Measurements from ENCODE around the gene SBK2. TPM values are rescaled to one million over a fixed set of nuclear protein-coding genes. Genes with fewer than 3 reads are reported as not detected.

The SBK2 gene
- polyA plus RNA-seq, 1 donor from 2014 or later = not detected

DNA sequence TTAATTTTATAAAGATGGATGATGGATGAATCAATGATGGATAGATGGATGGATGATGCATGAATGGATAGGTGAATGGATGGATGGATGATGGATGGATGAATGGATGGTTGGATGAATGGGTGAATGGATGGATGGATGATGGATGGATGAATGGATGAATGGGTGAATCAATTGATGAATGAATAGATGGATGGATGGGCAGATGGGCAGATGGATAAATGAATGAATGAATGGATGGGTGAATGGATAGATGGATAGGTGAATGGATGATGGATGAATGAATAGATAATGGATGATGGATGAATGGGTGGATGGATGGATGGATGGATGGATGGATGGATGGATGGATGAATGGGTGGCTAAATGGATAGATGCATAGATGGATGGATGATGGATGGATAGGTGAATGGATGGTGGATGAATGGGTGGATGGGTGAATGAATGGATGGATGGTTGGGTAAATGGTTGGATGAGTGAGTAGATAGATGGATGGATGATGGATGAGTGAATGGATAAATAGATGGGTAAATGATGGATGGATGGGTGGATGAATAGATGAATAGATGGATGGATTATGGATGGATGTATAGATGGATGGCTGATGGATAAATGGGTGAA lies 30.9 kb upstream of the SBK2 start:
- Histone ChIP-seq H3K9ac (ENCODE audit: low read length) (no peak overlapping the region), H3K4me3 (ENCODE audit: low read length) (no peak overlapping the region), H3K9me2 (ENCODE audit: insufficient read depth, low read length) (no peaks in the 10 kb centered on the region), H2AFZ (ENCODE audit: low read depth, low read length) (no peak overlapping the region), H3F3A (ENCODE audit: insufficient read depth, low read length, poor library complexity, severe bottlenecking) (no peaks in the 10 kb centered on the region), H4K20me1 (ENCODE audit: insufficient read depth) (no peaks in the 10 kb centered on the region), H3K27me3 (ENCODE audit: insufficient read depth, low read depth, low read length) (no peaks in the 10 kb centered on the region), H3K79me2 (replicated peaks; ENCODE audit: insufficient read depth, low read length) (no peaks in the 10 kb centered on the region), H3K36me3 (ENCODE audit: insufficient read depth, low read length) (no peaks in the 10 kb centered on the region), H3K27ac (ENCODE audit: low read length) (no peak overlapping the region), H3K9me3 (ENCODE audit: low read length) (no peaks in the 10 kb centered on the region), H3K4me2 (ENCODE audit: low read length) (no peak overlapping the region)
- TF ChIP-seq, protein P1, sequence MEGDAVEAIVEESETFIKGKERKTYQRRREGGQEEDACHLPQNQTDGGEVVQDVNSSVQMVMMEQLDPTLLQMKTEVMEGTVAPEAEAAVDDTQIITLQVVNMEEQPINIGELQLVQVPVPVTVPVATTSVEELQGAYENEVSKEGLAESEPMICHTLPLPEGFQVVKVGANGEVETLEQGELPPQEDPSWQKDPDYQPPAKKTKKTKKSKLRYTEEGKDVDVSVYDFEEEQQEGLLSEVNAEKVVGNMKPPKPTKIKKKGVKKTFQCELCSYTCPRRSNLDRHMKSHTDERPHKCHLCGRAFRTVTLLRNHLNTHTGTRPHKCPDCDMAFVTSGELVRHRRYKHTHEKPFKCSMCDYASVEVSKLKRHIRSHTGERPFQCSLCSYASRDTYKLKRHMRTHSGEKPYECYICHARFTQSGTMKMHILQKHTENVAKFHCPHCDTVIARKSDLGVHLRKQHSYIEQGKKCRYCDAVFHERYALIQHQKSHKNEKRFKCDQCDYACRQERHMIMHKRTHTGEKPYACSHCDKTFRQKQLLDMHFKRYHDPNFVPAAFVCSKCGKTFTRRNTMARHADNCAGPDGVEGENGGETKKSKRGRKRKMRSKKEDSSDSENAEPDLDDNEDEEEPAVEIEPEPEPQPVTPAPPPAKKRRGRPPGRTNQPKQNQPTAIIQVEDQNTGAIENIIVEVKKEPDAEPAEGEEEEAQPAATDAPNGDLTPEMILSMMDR (IDR thresholded peaks at IDR 0.05; ENCODE audit: poor library complexity, severe bottlenecking) = no peak
- no peak for TF ChIP-seq EZH2 (IDR thresholded peaks at IDR 0.05; ENCODE audit: borderline replicate concordance, insufficient read depth, low read length, poor library complexity, severe bottlenecking)
- no peak for TF ChIP-seq RAD21 (conservative IDR thresholded peaks at IDR 0.05)
- TF ChIP-seq, protein P2, sequence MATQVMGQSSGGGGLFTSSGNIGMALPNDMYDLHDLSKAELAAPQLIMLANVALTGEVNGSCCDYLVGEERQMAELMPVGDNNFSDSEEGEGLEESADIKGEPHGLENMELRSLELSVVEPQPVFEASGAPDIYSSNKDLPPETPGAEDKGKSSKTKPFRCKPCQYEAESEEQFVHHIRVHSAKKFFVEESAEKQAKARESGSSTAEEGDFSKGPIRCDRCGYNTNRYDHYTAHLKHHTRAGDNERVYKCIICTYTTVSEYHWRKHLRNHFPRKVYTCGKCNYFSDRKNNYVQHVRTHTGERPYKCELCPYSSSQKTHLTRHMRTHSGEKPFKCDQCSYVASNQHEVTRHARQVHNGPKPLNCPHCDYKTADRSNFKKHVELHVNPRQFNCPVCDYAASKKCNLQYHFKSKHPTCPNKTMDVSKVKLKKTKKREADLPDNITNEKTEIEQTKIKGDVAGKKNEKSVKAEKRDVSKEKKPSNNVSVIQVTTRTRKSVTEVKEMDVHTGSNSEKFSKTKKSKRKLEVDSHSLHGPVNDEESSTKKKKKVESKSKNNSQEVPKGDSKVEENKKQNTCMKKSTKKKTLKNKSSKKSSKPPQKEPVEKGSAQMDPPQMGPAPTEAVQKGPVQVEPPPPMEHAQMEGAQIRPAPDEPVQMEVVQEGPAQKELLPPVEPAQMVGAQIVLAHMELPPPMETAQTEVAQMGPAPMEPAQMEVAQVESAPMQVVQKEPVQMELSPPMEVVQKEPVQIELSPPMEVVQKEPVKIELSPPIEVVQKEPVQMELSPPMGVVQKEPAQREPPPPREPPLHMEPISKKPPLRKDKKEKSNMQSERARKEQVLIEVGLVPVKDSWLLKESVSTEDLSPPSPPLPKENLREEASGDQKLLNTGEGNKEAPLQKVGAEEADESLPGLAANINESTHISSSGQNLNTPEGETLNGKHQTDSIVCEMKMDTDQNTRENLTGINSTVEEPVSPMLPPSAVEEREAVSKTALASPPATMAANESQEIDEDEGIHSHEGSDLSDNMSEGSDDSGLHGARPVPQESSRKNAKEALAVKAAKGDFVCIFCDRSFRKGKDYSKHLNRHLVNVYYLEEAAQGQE (IDR thresholded peaks at IDR 0.05; ENCODE audit: borderline replicate concordance) = no peak
- no peak for TF ChIP-seq POLR2AphosphoS5 (IDR thresholded peaks at IDR 0.05)
- TF ChIP-seq EP300 (conservative IDR thresholded peaks at IDR 0.05; ENCODE audit: poor library complexity, severe bottlenecking) = no peak
- no peak for TF ChIP-seq MXI1 (conservative IDR thresholded peaks at IDR 0.05; ENCODE audit: poor library complexity, severe bottlenecking)
- TF ChIP-seq SMC3 (conservative IDR thresholded peaks at IDR 0.05; ENCODE audit: poor library complexity) = no peak
- no peak for TF ChIP-seq TAF1 (IDR thresholded peaks at IDR 0.05; ENCODE audit: low read depth)

DNA sequence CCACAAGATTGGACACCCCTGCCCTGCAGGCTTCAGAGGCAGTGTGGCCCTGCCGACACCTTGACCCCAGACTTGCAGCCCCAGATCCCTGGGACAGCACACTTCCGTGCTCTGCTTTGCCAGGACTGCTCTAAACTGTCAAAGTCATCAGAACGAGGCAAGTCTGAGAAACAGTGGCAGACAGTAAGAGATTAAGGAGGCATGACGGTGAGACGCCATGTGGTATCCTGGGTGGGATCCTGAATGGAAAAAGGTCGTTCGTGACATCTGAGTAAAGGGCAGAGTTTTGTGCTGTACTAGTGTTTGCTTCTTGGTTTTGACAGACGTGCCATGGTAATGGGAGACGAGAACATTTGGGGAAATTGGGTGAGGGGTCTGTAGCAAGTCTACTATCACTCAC lies 29.9 kb upstream of the SBK2 start:
- no peak overlapping the region for H2AFZ ChIP-seq (ENCODE audit: low read depth, low read length)
- no peak overlapping the region for H3K9ac ChIP-seq (ENCODE audit: low read length)
- H3K4me3 ChIP-seq (ENCODE audit: low read length) = no peak overlapping the region
- H3K4me2 ChIP-seq (ENCODE audit: low read length) = no peak overlapping the region
- no peaks in the 10 kb centered on the region for H3K9me2 ChIP-seq (ENCODE audit: insufficient read depth, low read length)
- no peaks in the 10 kb centered on the region for H3K27me3 ChIP-seq (ENCODE audit: insufficient read depth, low read depth, low read length)
- H3K27ac ChIP-seq (ENCODE audit: low read length) = no peak overlapping the region
- TF ChIP-seq, protein P1 (IDR thresholded peaks at IDR 0.05; ENCODE audit: poor library complexity, severe bottlenecking) = no peak
- TF ChIP-seq EZH2 (IDR thresholded peaks at IDR 0.05; ENCODE audit: borderline replicate concordance, insufficient read depth, low read length, poor library complexity, severe bottlenecking) (no peak), EP300 (conservative IDR thresholded peaks at IDR 0.05; ENCODE audit: poor library complexity, severe bottlenecking) (no peak), RAD21 (conservative IDR thresholded peaks at IDR 0.05) (no peak), SMC3 (conservative IDR thresholded peaks at IDR 0.05; ENCODE audit: poor library complexity) (no peak), TAF1 (IDR thresholded peaks at IDR 0.05; ENCODE audit: low read depth) (no peak)
- H3K79me2 ChIP-seq (replicated peaks; ENCODE audit: insufficient read depth, low read length) = no peaks in the 10 kb centered on the region
- no peaks in the 10 kb centered on the region for H4K20me1 ChIP-seq (ENCODE audit: insufficient read depth)
- no peaks in the 10 kb centered on the region for H3F3A ChIP-seq (ENCODE audit: insufficient read depth, low read length, poor library complexity, severe bottlenecking)
- no peaks in the 10 kb centered on the region for H3K36me3 ChIP-seq (ENCODE audit: insufficient read depth, low read length)
- H3K9me3 ChIP-seq (ENCODE audit: low read length) = no peaks in the 10 kb centered on the region
